22Rv1 (cell line): ENCODE data around the gene CCDC63.

Experiments used
- ZFX ChIP-seq: fragments of 450-650 bp; IDR thresholded peaks from 2 replicates; pipeline ENCODE4 v1.6.1; 2017; ENCODE audit warnings: antibody characterized with exemption, borderline replicate concordance
- TF ChIP-seq, protein P1 (sequence below): fragments of 450-650 bp; IDR thresholded peaks from 2 replicates; pipeline ENCODE4 v1.5.1; 2017; ENCODE audit warnings: mild to moderate bottlenecking

DNA sequence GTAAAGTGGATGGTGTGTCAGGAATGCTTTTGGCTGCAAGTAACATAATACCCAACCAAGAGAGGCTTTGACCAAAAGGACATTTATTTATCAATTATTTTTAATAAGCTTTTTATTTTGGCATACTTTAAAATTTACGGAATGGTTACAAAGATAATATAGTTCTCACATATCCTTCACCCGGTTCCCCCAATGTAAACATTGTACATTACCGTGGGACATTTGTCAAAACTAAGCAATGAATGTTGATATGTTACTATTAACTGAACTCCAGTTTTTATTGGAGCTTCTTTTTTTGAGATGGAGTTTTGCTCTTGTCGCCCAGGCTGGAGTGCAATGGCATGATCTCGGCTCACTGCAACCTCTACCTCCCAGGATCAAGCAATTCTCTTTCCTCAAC, 23.0 kb downstream of the CCDC63 start:
- TF ChIP-seq, protein P1, sequence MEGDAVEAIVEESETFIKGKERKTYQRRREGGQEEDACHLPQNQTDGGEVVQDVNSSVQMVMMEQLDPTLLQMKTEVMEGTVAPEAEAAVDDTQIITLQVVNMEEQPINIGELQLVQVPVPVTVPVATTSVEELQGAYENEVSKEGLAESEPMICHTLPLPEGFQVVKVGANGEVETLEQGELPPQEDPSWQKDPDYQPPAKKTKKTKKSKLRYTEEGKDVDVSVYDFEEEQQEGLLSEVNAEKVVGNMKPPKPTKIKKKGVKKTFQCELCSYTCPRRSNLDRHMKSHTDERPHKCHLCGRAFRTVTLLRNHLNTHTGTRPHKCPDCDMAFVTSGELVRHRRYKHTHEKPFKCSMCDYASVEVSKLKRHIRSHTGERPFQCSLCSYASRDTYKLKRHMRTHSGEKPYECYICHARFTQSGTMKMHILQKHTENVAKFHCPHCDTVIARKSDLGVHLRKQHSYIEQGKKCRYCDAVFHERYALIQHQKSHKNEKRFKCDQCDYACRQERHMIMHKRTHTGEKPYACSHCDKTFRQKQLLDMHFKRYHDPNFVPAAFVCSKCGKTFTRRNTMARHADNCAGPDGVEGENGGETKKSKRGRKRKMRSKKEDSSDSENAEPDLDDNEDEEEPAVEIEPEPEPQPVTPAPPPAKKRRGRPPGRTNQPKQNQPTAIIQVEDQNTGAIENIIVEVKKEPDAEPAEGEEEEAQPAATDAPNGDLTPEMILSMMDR: no peak
- TF ChIP-seq ZFX: no peak
